H1 (cell line): ENCODE data around the gene PLEKHG4. TPM values are rescaled to one million over a fixed set of nuclear protein-coding genes. Genes with fewer than 3 reads are reported as not detected.
A peak's percentile ranks its signal among the peaks of the same experiment; 100 is the strongest.

Source experiments
- ATF2 ChIP-seq: IDR thresholded peaks from 2 replicates; pipeline ENCODE4 v1.6.1; 2012; ENCODE audit warnings: low read length, inconsistent platforms
- CREB1 ChIP-seq: IDR thresholded peaks from 2 replicates; pipeline ENCODE4 v1.6.1; 2012; ENCODE audit warnings: inconsistent platforms
- POU5F1 ChIP-seq: IDR thresholded peaks from 2 replicates; pipeline ENCODE4 v1.6.1; 2011; ENCODE audit warnings: low read depth, mild to moderate bottlenecking, low read length, moderate library complexity
- RAD21 ChIP-seq, 2 experiments: IDR thresholded peaks in 1 of 2; conservative IDR thresholded peaks in 1 of 2; 2 replicates each; pipeline ENCODE4 v1.6.1; 2011; ENCODE audit warnings: low read depth in 2 of 2, low read length in 2 of 2, improper control_type of control experiment in 1 of 2, inconsistent platforms in 1 of 2, mild to moderate bottlenecking in 1 of 2, moderate library complexity in 1 of 2
- polyA plus RNA-seq, 7 experiments: library from polyadenylated mRNA; depleted of rRNA in 3 of 7; stranded (reverse) in 5 of 7; unstranded in 2 of 7; fragments of >200 nt in 5 of 7; fragments of 200-250 nt in 2 of 7; gene quantifications; 1 replicate in 5 of 7; 2 replicates in 1 of 7; 4 replicates in 1 of 7; pipeline versions ENCODE4 v1.2.1 to v1.2.3, GENCODE V29; 2011 to 2013; ENCODE audit warnings: missing spikeins in 2 of 7, mixed read lengths in 2 of 7
- total RNA-seq: library from RNA; stranded (reverse); fragmentation: NEBNext Ultra II Directional; extraction: Animal tissue kit (Norgen Biotek cat#: 25700); gene quantifications from 2 replicates; pipeline ENCODE4 v1.2.1, GENCODE V29; 2021
- TF ChIP-seq, protein P1 (sequence below), 3 experiments: IDR thresholded peaks; 1 replicate in 2 of 3; 2 replicates in 1 of 3; pipeline versions ENCODE4 v1.5.1 to v1.6.1; 2011; ENCODE audit warnings: low read length in 3 of 3, mild to moderate bottlenecking in 3 of 3, inconsistent platforms in 2 of 3, low read depth in 1 of 3, moderate library complexity in 1 of 3; ENCODE audit not compliant: insufficient read depth in 1 of 3; ENCODE audit errors: control extremely low read depth in 1 of 3

Gene PLEKHG4
- total and polyA plus RNA-seq, 2 of the 8 experiments (the other 6 are each of a cell fraction or from before 2014, with no cell fraction given) = 7.7 to 11.1 TPM

GRCh38 chr16:67246756-67247191 lies 32.6 kb upstream of the PLEKHG4 start (continued):
- no peak for TF ChIP-seq ATF2
- TF ChIP-seq, protein P1, sequence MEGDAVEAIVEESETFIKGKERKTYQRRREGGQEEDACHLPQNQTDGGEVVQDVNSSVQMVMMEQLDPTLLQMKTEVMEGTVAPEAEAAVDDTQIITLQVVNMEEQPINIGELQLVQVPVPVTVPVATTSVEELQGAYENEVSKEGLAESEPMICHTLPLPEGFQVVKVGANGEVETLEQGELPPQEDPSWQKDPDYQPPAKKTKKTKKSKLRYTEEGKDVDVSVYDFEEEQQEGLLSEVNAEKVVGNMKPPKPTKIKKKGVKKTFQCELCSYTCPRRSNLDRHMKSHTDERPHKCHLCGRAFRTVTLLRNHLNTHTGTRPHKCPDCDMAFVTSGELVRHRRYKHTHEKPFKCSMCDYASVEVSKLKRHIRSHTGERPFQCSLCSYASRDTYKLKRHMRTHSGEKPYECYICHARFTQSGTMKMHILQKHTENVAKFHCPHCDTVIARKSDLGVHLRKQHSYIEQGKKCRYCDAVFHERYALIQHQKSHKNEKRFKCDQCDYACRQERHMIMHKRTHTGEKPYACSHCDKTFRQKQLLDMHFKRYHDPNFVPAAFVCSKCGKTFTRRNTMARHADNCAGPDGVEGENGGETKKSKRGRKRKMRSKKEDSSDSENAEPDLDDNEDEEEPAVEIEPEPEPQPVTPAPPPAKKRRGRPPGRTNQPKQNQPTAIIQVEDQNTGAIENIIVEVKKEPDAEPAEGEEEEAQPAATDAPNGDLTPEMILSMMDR (IDR thresholded peaks at IDR 0.05; ENCODE audit: control extremely low read depth in 1 of 3, insufficient read depth in 1 of 3, low read depth in 1 of 3, low read length in 3 of 3) = peak; percentile 30 to 49 (median 43)
- TF ChIP-seq POU5F1 = no peak
- peak; percentile 21 to 52; a peak in 3 of 4 replicates for TF ChIP-seq RAD21 (IDR thresholded peaks at IDR 0.05 in 1 of 2, conservative IDR thresholded peaks at IDR 0.05 in 1 of 2; ENCODE audit: low read depth in 2 of 2, low read length in 2 of 2)
- TF ChIP-seq CREB1 = peak; percentile 31; the same call in 1 of the 2 replicates
- TF ChIP-seq, all 59 proteins: peak for 12
